ENCODE data around the gene MPPED2.

MPPED2 gene

GRCh38 chr11:30586251-30587144 is at the start of gene MPPED2:
Gene MPPED2 (minus strand): TSS chr11:30586353. CDS start chr11:30580373, 5,980 bp downstream.
- TF ChIP-seq CTCF (conservative IDR thresholded peaks at IDR 0.05; ENCODE audit: control insufficient read depth, insufficient read depth, low read depth, low read length): no peak
- H3K4me3 ChIP-seq (ENCODE audit: control insufficient read depth, low read depth, low read length): peak within 1 kb of the TSS; percentile 1
- DNase-seq (ENCODE audit: low read depth): no peak

GRCh38 chr11:30635401-30635989 is 49.3 kb upstream of the MPPED2 start:
- TF ChIP-seq CTCF (conservative IDR thresholded peaks at IDR 0.05; ENCODE audit: control insufficient read depth, insufficient read depth, low read depth, low read length): no peak
- no peak for DNase-seq (ENCODE audit: low read depth)
- no peak overlapping the region for H3K4me3 ChIP-seq (ENCODE audit: control insufficient read depth, low read depth, low read length)

GRCh38 chr11:30631148-30631547 is 45.0 kb upstream of the MPPED2 start:
- TF ChIP-seq CTCF (conservative IDR thresholded peaks at IDR 0.05; ENCODE audit: control insufficient read depth, insufficient read depth, low read depth, low read length): no peak
- no peak overlapping the region for H3K4me3 ChIP-seq (ENCODE audit: control insufficient read depth, low read depth, low read length)
- no peak for DNase-seq (ENCODE audit: low read depth)

GRCh38 chr11:30619767-30620166 is 33.6 kb upstream of the MPPED2 start:
- DNase-seq (ENCODE audit: low read depth): no peak
- no peak for TF ChIP-seq CTCF (conservative IDR thresholded peaks at IDR 0.05; ENCODE audit: control insufficient read depth, insufficient read depth, low read depth, low read length)
- H3K4me3 ChIP-seq (ENCODE audit: control insufficient read depth, low read depth, low read length): no peak overlapping the region

GRCh38 chr11:30617762-30618161 is 31.6 kb upstream of the MPPED2 start:
- no peak for TF ChIP-seq CTCF (conservative IDR thresholded peaks at IDR 0.05; ENCODE audit: control insufficient read depth, insufficient read depth, low read depth, low read length)
- no peak for DNase-seq (ENCODE audit: low read depth)
- H3K4me3 ChIP-seq (ENCODE audit: control insufficient read depth, low read depth, low read length): no peak overlapping the region

- H3K4me3 ChIP-seq (ENCODE audit: control insufficient read depth, low read depth, low read length): no peak overlapping the region
- no peak for TF ChIP-seq CTCF (conservative IDR thresholded peaks at IDR 0.05; ENCODE audit: control insufficient read depth, insufficient read depth, low read depth, low read length)
- no peak for DNase-seq (ENCODE audit: low read depth)
These were observed 24.5 kb upstream of the MPPED2 start for GRCh38 chr11:30610628-30611027.
